Astrocyte (in vitro differentiated cells and primary cell): ENCODE data around the gene SLC27A3. TPM values are rescaled to one million over a fixed set of nuclear protein-coding genes. Genes with fewer than 3 reads are reported as not detected.
"Not testable (repeated sequence)": the region's sequence is repeated elsewhere in the genome, so short reads cannot be mapped to it uniquely, and the experiment has no call there.

Experiments
- DNase-seq: peaks from one replicate; pipeline ENCODE4 v3.0.0-alpha.2; 2010; ENCODE audit warnings: low read depth
- FAIRE-seq: peaks from 2 replicates; lab custom pipeline; 2011; peaks lifted over from hg19 to GRCh38; lab: Jason Lieb, UNC
- H2AFZ ChIP-seq: 2 replicates; pipeline ENCODE4 v1.6.0; 2012; ENCODE audit warnings: low read depth, low read length, inconsistent platforms
- H3K27ac ChIP-seq: 2 replicates; pipeline ENCODE4 v1.5.1; 2011; ENCODE audit warnings: low read depth, low read length, inconsistent platforms
- H3K27me3 ChIP-seq: 2 replicates; pipeline ENCODE4 v1.6.0; 2011; ENCODE audit warnings: low read length, inconsistent platforms; ENCODE audit not compliant: insufficient read depth
- H3K36me3 ChIP-seq: 2 replicates; pipeline ENCODE4 v1.5.1; 2011; ENCODE audit warnings: low read length, inconsistent platforms; ENCODE audit not compliant: insufficient read depth
- H3K4me1 ChIP-seq: 2 replicates; pipeline ENCODE4 v1.5.1; 2011; ENCODE audit warnings: low read length, inconsistent platforms; ENCODE audit not compliant: insufficient read depth
- H3K4me2 ChIP-seq: 2 replicates; pipeline ENCODE4 v1.6.0; 2012; ENCODE audit warnings: low read length, inconsistent platforms
- H3K4me3 ChIP-seq: 2 replicates; pipeline ENCODE4 v1.5.1; 2011; ENCODE audit warnings: low read depth, mild to moderate bottlenecking, low read length, inconsistent platforms; ENCODE audit not compliant: insufficient read depth
- H3K79me2 ChIP-seq: 2 replicates; pipeline ENCODE4 v1.6.0; 2012; ENCODE audit warnings: mild to moderate bottlenecking, low read length, inconsistent platforms; ENCODE audit not compliant: insufficient read depth
- H3K9ac ChIP-seq: 2 replicates; pipeline ENCODE4 v1.6.0; 2012; ENCODE audit warnings: mild to moderate bottlenecking, low read length, inconsistent platforms
- H3K9me3 ChIP-seq: 2 replicates; pipeline ENCODE4 v1.5.1; 2012; ENCODE audit warnings: low read depth, mild to moderate bottlenecking, low read length, inconsistent platforms; ENCODE audit not compliant: insufficient read depth
- H4K20me1 ChIP-seq: 2 replicates; pipeline ENCODE4 v1.6.0; 2012; ENCODE audit warnings: low read length, inconsistent platforms; ENCODE audit not compliant: insufficient read depth
- H3K27ac Mint-ChIP-seq: one replicate; pipeline ENCODE4 v1.8.0; 2021; ENCODE audit warnings: mild to moderate bottlenecking, mixed read lengths; ENCODE audit not compliant: unreplicated experiment
- H3K27me3 Mint-ChIP-seq: one replicate; pipeline ENCODE4 v1.8.0; 2021; ENCODE audit warnings: low read depth, mixed read lengths; ENCODE audit not compliant: unreplicated experiment
- H3K36me3 Mint-ChIP-seq: one replicate; pipeline ENCODE4 v1.8.0; 2021; ENCODE audit warnings: low read depth, mixed read lengths; ENCODE audit not compliant: unreplicated experiment
- H3K4me1 Mint-ChIP-seq: one replicate; pipeline ENCODE4 v1.8.0; 2021; ENCODE audit warnings: low read depth, mixed read lengths; ENCODE audit not compliant: unreplicated experiment
- H3K4me3 Mint-ChIP-seq: one replicate; pipeline ENCODE4 v1.8.0; 2021; ENCODE audit warnings: mild to moderate bottlenecking, moderate library complexity, mixed read lengths; ENCODE audit not compliant: unreplicated experiment
- H3K9me3 Mint-ChIP-seq: one replicate; pipeline ENCODE4 v1.8.0; 2021; ENCODE audit warnings: mild to moderate bottlenecking, mixed read lengths; ENCODE audit not compliant: unreplicated experiment
- CTCF ChIP-seq: IDR thresholded peaks from 2 replicates; pipeline ENCODE4 v1.5.1; 2011; ENCODE audit warnings: low read depth, mild to moderate bottlenecking, inconsistent platforms, low read length, moderate library complexity; ENCODE audit not compliant: insufficient read depth
- EZH2 ChIP-seq: IDR thresholded peaks from 2 replicates; pipeline ENCODE4 v1.6.1; 2012; ENCODE audit warnings: mild to moderate bottlenecking, low read length, inconsistent platforms; ENCODE audit not compliant: insufficient read depth
- total RNA-seq: library from RNA; stranded (reverse); gene quantifications from 2 replicates; pipeline ENCODE4 v1.2.1, GENCODE V29; 2021

SLC27A3 gene
- total RNA-seq, 1 donor from 2014 or later: 5.9 TPM

GRCh38 chr1:153778824-153779519 is 3.8 kb downstream of the SLC27A3 start:
- no peak overlapping the region for H3K4me3 ChIP-seq
- Mint-ChIP-seq H3K36me3 (peaks cover 9% of the 10 kb centered on the region), H3K4me3 (no peak overlapping the region), H3K4me1 (peaks cover 7% of the 10 kb centered on the region), H3K9me3 (peaks cover 4% of the 10 kb centered on the region), H3K27me3 (peaks cover 26% of the 10 kb centered on the region), H3K27ac (no peak overlapping the region)
- DNase-seq (no peak), FAIRE-seq (no peak)
- no peaks in the 10 kb centered on the region for H3K9me3 ChIP-seq
- peaks cover 7% of the 10 kb centered on the region for H4K20me1 ChIP-seq
- no peaks in the 10 kb centered on the region for H3K36me3 ChIP-seq
- H2AFZ ChIP-seq: no peak overlapping the region
- TF ChIP-seq CTCF (no peak), EZH2 (no peak)
- peaks cover 16% of the 10 kb centered on the region for H3K4me1 ChIP-seq
- H3K27ac ChIP-seq: no peak overlapping the region
- no peaks in the 10 kb centered on the region for H3K79me2 ChIP-seq
- no peak overlapping the region for H3K9ac ChIP-seq
- H3K27me3 ChIP-seq: no peaks in the 10 kb centered on the region
- H3K4me2 ChIP-seq: no peak overlapping the region

- Histone ChIP-seq H3K79me2 (no peaks in the 10 kb centered on the region), H3K27ac (no peak overlapping the region), H3K9me3 (no peaks in the 10 kb centered on the region), H3K4me3 (no peak overlapping the region), H3K4me1 (peaks cover 16% of the 10 kb centered on the region), H3K36me3 (no peaks in the 10 kb centered on the region), H2AFZ (no peak overlapping the region), H3K4me2 (no peak overlapping the region), H3K27me3 (no peaks in the 10 kb centered on the region), H4K20me1 (peaks cover 7% of the 10 kb centered on the region), H3K9ac (no peak overlapping the region)
- FAIRE-seq (no peak), DNase-seq (no peak)
- Mint-ChIP-seq H3K36me3 (peaks cover 9% of the 10 kb centered on the region), H3K9me3 (peaks cover 4% of the 10 kb centered on the region), H3K27me3 (peaks cover 26% of the 10 kb centered on the region), H3K4me3 (no peak overlapping the region), H3K27ac (no peak overlapping the region), H3K4me1 (peaks cover 4% of the 10 kb centered on the region)
- no peak for TF ChIP-seq CTCF
- no peak for TF ChIP-seq EZH2
These were observed 4.8 kb downstream of the SLC27A3 start for GRCh38 chr1:153779781-153780541.

- Mint-ChIP-seq H3K27me3 (peaks cover 26% of the 10 kb centered on the region), H3K9me3 (peaks cover 4% of the 10 kb centered on the region), H3K4me1 (peaks cover 4% of the 10 kb centered on the region), H3K36me3 (peaks cover 9% of the 10 kb centered on the region), H3K27ac (no peak overlapping the region), H3K4me3 (no peak overlapping the region)
- Histone ChIP-seq H3K4me2 (no peak overlapping the region), H3K4me3 (no peak overlapping the region), H3K9ac (no peak overlapping the region), H3K4me1 (peaks cover 16% of the 10 kb centered on the region), H3K36me3 (no peaks in the 10 kb centered on the region), H3K9me3 (no peaks in the 10 kb centered on the region), H3K27me3 (no peaks in the 10 kb centered on the region), H3K27ac (no peak overlapping the region), H4K20me1 (peaks cover 7% of the 10 kb centered on the region), H3K79me2 (no peaks in the 10 kb centered on the region), H2AFZ (no peak overlapping the region)
- FAIRE-seq (no peak), DNase-seq (no peak)
- TF ChIP-seq EZH2 (no peak), CTCF (no peak)
These were observed 5.3 kb downstream of the SLC27A3 start for GRCh38 chr1:153780551-153780950.

GRCh38 chr1:153782648-153783047 is 7.4 kb downstream of the SLC27A3 start:
- H3K4me1 ChIP-seq, H3K79me2 ChIP-seq, H3K27me3 ChIP-seq, DNase-seq, H3K36me3 ChIP-seq, FAIRE-seq, H3K4me1 Mint-ChIP-seq, H3K27ac Mint-ChIP-seq, H3K36me3 Mint-ChIP-seq, H3K27ac ChIP-seq, H3K9me3 Mint-ChIP-seq, H4K20me1 ChIP-seq, H3K9me3 ChIP-seq: not testable (repeated sequence)
- peak overlapping the region; percentile 66 for H2AFZ ChIP-seq
- H3K9ac ChIP-seq: peak overlapping the region; percentile 88
- H3K4me3 ChIP-seq: peak overlapping the region; percentile 66
- H3K4me3 Mint-ChIP-seq: peak overlapping the region; percentile 85
- H3K4me2 ChIP-seq: peak overlapping the region; percentile 84
- H3K27me3 Mint-ChIP-seq: peaks cover 17% of the 10 kb centered on the region
